Sigmoid colon (tissue), 4 donors: Measurements from ENCODE around the gene OBP2A.

Experiments
- EP300 ChIP-seq, 4 donors: sonication (generic); formaldehyde crosslinking; IDR thresholded peaks; one replicate each; pipeline ENCODE4 v1.6.1; 2017; ENCODE audit warnings: antibody characterized with exemption in 4 of 4
- POLR2A ChIP-seq, 2 donors: fragments of 450-650 bp; IDR thresholded peaks; one replicate each; pipeline ENCODE4 v1.6.1; 2016; ENCODE audit warnings: antibody characterized with exemption in 2 of 2, mild to moderate bottlenecking in 2 of 2, moderate library complexity in 2 of 2
- TF ChIP-seq, protein P1 (sequence below), 4 experiments: fragments of 450-650 bp in 3 of 4; fragments of 200-600 bp in 1 of 4; IDR thresholded peaks; one replicate each; pipeline ENCODE4 v1.5.1; 2016 to 2019; ENCODE audit warnings: antibody characterized with exemption in 4 of 4, mild to moderate bottlenecking in 3 of 4, moderate library complexity in 2 of 4

DNA sequence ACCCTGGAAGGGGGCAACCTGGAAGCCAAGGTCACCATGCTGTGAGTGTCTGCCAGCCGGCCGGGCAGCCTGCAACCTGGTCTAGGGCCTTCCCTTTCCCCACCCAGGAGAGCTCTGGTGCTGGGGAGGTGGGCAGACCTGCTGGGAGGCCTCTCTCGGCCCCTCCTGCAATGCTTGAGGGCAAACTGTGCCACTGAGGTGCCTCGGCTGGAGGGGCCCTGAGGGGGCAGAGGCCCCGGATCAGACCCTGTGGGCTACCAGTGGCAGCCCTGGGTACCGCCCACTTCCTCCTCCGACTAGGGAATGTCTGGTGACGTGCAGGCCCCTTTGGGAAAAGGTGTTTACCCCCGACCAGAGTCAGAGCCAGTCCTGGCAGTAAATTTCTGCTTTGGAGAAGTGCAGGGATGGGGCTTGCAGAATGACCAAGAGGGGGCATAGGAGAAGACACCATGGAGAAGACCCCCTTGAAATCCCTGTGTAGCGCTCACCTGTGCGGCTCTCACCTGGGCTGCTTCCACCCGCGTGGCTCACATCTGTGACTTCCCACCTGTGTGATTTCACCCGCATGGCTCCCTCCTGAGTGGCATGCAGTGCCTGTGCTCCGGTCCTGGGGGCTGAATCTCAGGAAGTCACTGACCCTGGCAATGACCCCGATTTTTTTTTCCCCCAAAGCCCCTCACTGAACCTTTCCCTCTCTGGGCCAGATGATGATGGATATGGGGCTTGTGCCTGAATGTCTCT is 23.6 kb upstream of the OBP2A start:
- TF ChIP-seq POLR2A (IDR thresholded peaks at IDR 0.05) (no peak), EP300 (IDR thresholded peaks at IDR 0.05) (no peak)
- TF ChIP-seq, protein P1, sequence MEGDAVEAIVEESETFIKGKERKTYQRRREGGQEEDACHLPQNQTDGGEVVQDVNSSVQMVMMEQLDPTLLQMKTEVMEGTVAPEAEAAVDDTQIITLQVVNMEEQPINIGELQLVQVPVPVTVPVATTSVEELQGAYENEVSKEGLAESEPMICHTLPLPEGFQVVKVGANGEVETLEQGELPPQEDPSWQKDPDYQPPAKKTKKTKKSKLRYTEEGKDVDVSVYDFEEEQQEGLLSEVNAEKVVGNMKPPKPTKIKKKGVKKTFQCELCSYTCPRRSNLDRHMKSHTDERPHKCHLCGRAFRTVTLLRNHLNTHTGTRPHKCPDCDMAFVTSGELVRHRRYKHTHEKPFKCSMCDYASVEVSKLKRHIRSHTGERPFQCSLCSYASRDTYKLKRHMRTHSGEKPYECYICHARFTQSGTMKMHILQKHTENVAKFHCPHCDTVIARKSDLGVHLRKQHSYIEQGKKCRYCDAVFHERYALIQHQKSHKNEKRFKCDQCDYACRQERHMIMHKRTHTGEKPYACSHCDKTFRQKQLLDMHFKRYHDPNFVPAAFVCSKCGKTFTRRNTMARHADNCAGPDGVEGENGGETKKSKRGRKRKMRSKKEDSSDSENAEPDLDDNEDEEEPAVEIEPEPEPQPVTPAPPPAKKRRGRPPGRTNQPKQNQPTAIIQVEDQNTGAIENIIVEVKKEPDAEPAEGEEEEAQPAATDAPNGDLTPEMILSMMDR (IDR thresholded peaks at IDR 0.05): no peak
